Liver (tissue), 9 donors: Measurements from ENCODE around the gene C15orf62. TPM values are rescaled to one million over a fixed set of nuclear protein-coding genes. Genes with fewer than 3 reads are reported as not detected.

Experiments used
- DNase-seq: peaks from one replicate; pipeline ENCODE4 v3.0.0-alpha.2; 2017; ENCODE audit warnings: low spot score
- H3K27ac ChIP-seq, 2 donors: one replicate each; pipeline ENCODE4 v1.7.0; 2013; ENCODE audit warnings: inconsistent platforms in 2 of 2, low read length in 2 of 2, control low read depth in 1 of 2, low read depth in 1 of 2, mild to moderate bottlenecking in 1 of 2
- H3K27me3 ChIP-seq, 4 donors: one replicate each; pipeline versions ENCODE4 v1.6.1 to v1.7.0; 2013; ENCODE audit warnings: low read length in 3 of 4, inconsistent platforms in 1 of 4, mild to moderate bottlenecking in 1 of 4, moderate library complexity in 1 of 4; ENCODE audit not compliant: control insufficient read depth in 4 of 4, insufficient read depth in 4 of 4
- H3K36me3 ChIP-seq, 4 donors: one replicate each; pipeline versions ENCODE4 v1.6.1 to v1.7.0; 2013; ENCODE audit warnings: low read length in 3 of 4, mild to moderate bottlenecking in 3 of 4, low read depth in 1 of 4, moderate library complexity in 1 of 4; ENCODE audit not compliant: control insufficient read depth in 4 of 4, insufficient read depth in 3 of 4
- H3K4me1 ChIP-seq, 4 donors: one replicate each; pipeline versions ENCODE4 v1.6.1 to v1.7.0; 2013; ENCODE audit warnings: low read length in 3 of 4, mild to moderate bottlenecking in 3 of 4, moderate library complexity in 1 of 4; ENCODE audit not compliant: control insufficient read depth in 4 of 4, insufficient read depth in 4 of 4
- H3K4me3 ChIP-seq, 3 donors: one replicate each; pipeline versions ENCODE4 v1.6.1 to v1.7.0; 2013; ENCODE audit warnings: low read length in 3 of 3, control low read depth in 1 of 3, low read depth in 1 of 3, mild to moderate bottlenecking in 1 of 3
- H3K9ac ChIP-seq, 2 donors: one replicate each; pipeline ENCODE4 v1.7.0; 2013; ENCODE audit warnings: low read length in 2 of 2, mild to moderate bottlenecking in 2 of 2, moderate library complexity in 2 of 2, control low read depth in 1 of 2, low read depth in 1 of 2
- H3K9me3 ChIP-seq, 4 donors: one replicate each; pipeline versions ENCODE4 v1.6.1 to v1.7.0; 2013; ENCODE audit warnings: low read length in 3 of 4; ENCODE audit not compliant: control insufficient read depth in 4 of 4
- EGR1 ChIP-seq, 2 donors: IDR thresholded peaks; 2 replicates each; pipeline ENCODE4 v1.6.1; 2016 to 2018; ENCODE audit warnings: antibody characterized with exemption in 2 of 2, low read depth in 2 of 2
- FOXA1 ChIP-seq: IDR thresholded peaks from 2 replicates; pipeline ENCODE4 v1.6.1; 2016; ENCODE audit warnings: antibody characterized with exemption
- FOXA2 ChIP-seq: IDR thresholded peaks from 2 replicates; pipeline ENCODE4 v1.6.1; 2016; ENCODE audit warnings: antibody characterized with exemption
- GABPA ChIP-seq, 2 donors: IDR thresholded peaks in 1 of 2; conservative IDR thresholded peaks in 1 of 2; 2 replicates each; pipeline ENCODE4 v1.6.1; 2016; ENCODE audit warnings: antibody characterized with exemption in 2 of 2, mild to moderate bottlenecking in 1 of 2, moderate library complexity in 1 of 2
- HNF4A ChIP-seq, 2 donors: conservative IDR thresholded peaks; 2 replicates each; pipeline ENCODE4 v1.6.1; 2016; ENCODE audit warnings: antibody characterized with exemption in 2 of 2, mild to moderate bottlenecking in 2 of 2
- HNF4G ChIP-seq: IDR thresholded peaks from 2 replicates; pipeline ENCODE4 v1.6.1; 2016; ENCODE audit warnings: antibody characterized with exemption
- NR2F2 ChIP-seq: IDR thresholded peaks from 2 replicates; pipeline ENCODE4 v1.6.1; 2016; ENCODE audit warnings: antibody characterized with exemption
- RAD21 ChIP-seq, 2 donors: IDR thresholded peaks; 2 replicates each; pipeline ENCODE4 v1.6.1; 2016; ENCODE audit warnings: antibody characterized with exemption in 2 of 2, mild to moderate bottlenecking in 2 of 2
- REST ChIP-seq: IDR thresholded peaks from 2 replicates; pipeline ENCODE4 v1.6.1; 2016; ENCODE audit warnings: antibody characterized with exemption, mild to moderate bottlenecking
- SP1 ChIP-seq: IDR thresholded peaks from 2 replicates; pipeline ENCODE4 v1.6.1; 2018; ENCODE audit warnings: antibody characterized with exemption, mild to moderate bottlenecking
- TAF1 ChIP-seq: conservative IDR thresholded peaks from 2 replicates; pipeline ENCODE4 v1.6.1; 2016; ENCODE audit warnings: antibody characterized with exemption, mild to moderate bottlenecking
- YY1 ChIP-seq: IDR thresholded peaks from 2 replicates; pipeline ENCODE4 v1.6.1; 2016; ENCODE audit warnings: antibody characterized with exemption, mild to moderate bottlenecking
- WGBS: extraction: QIAGEN DNeasy Blood & Tissue Kit; methylation state at CpG from one replicate; pipeline ENCODE4 v1.1.7; 2013; 5-methylcytosine and 5-hydroxymethylcytosine counted together
- polyA plus RNA-seq, 2 donors: library from polyadenylated mRNA; stranded (reverse) in 1 of 2; unstranded in 1 of 2; fragments of 200-250 nt in 1 of 2; fragments of >200 nt in 1 of 2; fragmentation: Nextera tagmentation in 1 of 2; extraction: Ambion mirVana in 1 of 2; gene quantifications; one replicate each; pipeline versions ENCODE4 v1.2.1 to v1.2.3, GENCODE V29; 2013 to 2015
- total RNA-seq, 2 donors: library from RNA; depleted of rRNA; stranded (reverse); fragments of >200 nt; gene quantifications; one replicate each; pipeline ENCODE4 v1.2.3, GENCODE V29; 2014
- TF ChIP-seq, protein P1 (sequence below): IDR thresholded peaks from 2 replicates; pipeline ENCODE4 v1.6.1; 2016; ENCODE audit warnings: antibody characterized with exemption
- TF ChIP-seq, protein P2 (sequence below): IDR thresholded peaks from 2 replicates; pipeline ENCODE4 v1.6.1; 2016; ENCODE audit warnings: antibody characterized with exemption
- donor health status: healthy.
- donor health status: healthy.
- donor health status: healthy.
- donor health status: healthy.
- donor health status: healthy.

C15orf62 gene
- total and polyA plus RNA-seq, 4 donors, result 0.19 to 0.92 (median 0.59) TPM

GRCh38 chr15:40766194-40766815, 3.5 kb upstream of the C15orf62 start:
- DNase-seq, result no peak
- WGBS, result 78% methylated on average over 7 of the region's 7 CpGs
- H3K4me1 ChIP-seq, result peaks cover 8 to 61% (median 34%) of the 10 kb centered on the region in 4 donors
- H3K36me3 ChIP-seq, result peaks cover 0 to 20% (median 5%) of the 10 kb centered on the region in 4 donors
- no peak overlapping the region for H3K4me3 ChIP-seq
- H3K9ac ChIP-seq, result no peak overlapping the region
- H3K27me3 ChIP-seq, result no peaks in the 10 kb centered on the region
- H3K9me3 ChIP-seq, result no peaks in the 10 kb centered on the region
- TF ChIP-seq EGR1 (IDR thresholded peaks at IDR 0.05; ENCODE audit: low read depth in 2 of 2), result no peak
- peak overlapping the region in 1 of 2 donors; percentile 89 for H3K27ac ChIP-seq

GRCh38 chr15:40766906-40767837, 2.6 kb upstream of the C15orf62 start:
- TF ChIP-seq TAF1 (no peak), FOXA1 (no peak)
- WGBS, result 91% methylated on average over 32 of the region's 32 CpGs
- Histone ChIP-seq H3K27ac (no peak overlapping the region), H3K9me3 (no peaks in the 10 kb centered on the region), H3K4me3 (no peak overlapping the region), H3K4me1 (peaks cover 10 to 70% (median 42%) of the 10 kb centered on the region in 4 donors), H3K36me3 (peaks cover 0 to 20% (median 5%) of the 10 kb centered on the region in 4 donors), H3K9ac (no peak overlapping the region), H3K27me3 (no peaks in the 10 kb centered on the region)
- no peak for DNase-seq

DNA sequence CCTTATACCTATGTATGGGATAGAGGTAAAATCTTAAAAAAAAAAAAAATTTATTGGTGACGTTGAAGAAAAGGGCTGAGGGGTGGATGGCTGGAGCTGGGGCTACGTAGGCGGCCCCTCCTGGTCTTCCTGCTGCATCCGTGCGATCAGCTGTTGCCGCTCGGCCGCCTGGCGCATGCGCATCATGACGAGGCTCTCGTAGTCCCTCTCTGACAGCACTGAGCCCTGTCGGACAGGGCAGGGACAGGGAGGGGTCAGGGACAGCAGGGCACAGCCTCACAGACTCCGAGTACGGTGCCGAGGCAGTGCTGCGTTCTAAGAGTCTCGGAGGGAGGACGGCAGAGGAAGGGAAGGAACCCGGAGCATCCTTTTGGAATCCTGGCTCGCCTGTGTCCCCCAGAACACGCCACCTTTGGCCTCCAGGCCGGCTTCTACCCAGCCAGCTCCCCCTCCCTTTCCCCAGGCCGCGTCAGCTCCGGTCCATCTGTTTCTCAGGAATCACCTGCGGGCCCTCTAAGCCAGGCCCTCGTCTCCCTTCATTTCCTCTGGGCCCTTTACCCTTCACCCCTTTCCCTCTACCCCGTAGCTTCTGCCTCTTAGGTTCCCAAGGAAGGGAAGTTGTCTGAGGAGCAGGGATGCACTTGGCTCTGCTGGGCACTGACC, 1.8 kb upstream of the C15orf62 start:
- WGBS, result 93% methylated on average over 29 of the region's 29 CpGs
- Histone ChIP-seq H3K4me3 (no peak overlapping the region), H3K27me3 (no peaks in the 10 kb centered on the region), H3K9me3 (no peaks in the 10 kb centered on the region), H3K4me1 (peaks cover 10 to 69% (median 44%) of the 10 kb centered on the region in 4 donors), H3K36me3 (peaks cover 0 to 20% (median 5%) of the 10 kb centered on the region in 4 donors), H3K27ac (no peak overlapping the region), H3K9ac (no peak overlapping the region)
- no peak for DNase-seq
- TF ChIP-seq GABPA (IDR thresholded peaks at IDR 0.05 in 1 of 2, conservative IDR thresholded peaks at IDR 0.05 in 1 of 2) (no peak), SP1 (no peak), FOXA2 (no peak), EGR1 (IDR thresholded peaks at IDR 0.05; ENCODE audit: low read depth in 2 of 2) (no peak), TAF1 (no peak), REST (no peak), NR2F2 (no peak), RAD21 (IDR thresholded peaks at IDR 0.05) (no peak), YY1 (no peak), FOXA1 (no peak), HNF4A (conservative IDR thresholded peaks at IDR 0.05) (no peak), HNF4G (no peak)
- TF ChIP-seq, protein P1, sequence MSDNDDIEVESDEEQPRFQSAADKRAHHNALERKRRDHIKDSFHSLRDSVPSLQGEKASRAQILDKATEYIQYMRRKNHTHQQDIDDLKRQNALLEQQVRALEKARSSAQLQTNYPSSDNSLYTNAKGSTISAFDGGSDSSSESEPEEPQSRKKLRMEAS, result no peak
- TF ChIP-seq, protein P2, sequence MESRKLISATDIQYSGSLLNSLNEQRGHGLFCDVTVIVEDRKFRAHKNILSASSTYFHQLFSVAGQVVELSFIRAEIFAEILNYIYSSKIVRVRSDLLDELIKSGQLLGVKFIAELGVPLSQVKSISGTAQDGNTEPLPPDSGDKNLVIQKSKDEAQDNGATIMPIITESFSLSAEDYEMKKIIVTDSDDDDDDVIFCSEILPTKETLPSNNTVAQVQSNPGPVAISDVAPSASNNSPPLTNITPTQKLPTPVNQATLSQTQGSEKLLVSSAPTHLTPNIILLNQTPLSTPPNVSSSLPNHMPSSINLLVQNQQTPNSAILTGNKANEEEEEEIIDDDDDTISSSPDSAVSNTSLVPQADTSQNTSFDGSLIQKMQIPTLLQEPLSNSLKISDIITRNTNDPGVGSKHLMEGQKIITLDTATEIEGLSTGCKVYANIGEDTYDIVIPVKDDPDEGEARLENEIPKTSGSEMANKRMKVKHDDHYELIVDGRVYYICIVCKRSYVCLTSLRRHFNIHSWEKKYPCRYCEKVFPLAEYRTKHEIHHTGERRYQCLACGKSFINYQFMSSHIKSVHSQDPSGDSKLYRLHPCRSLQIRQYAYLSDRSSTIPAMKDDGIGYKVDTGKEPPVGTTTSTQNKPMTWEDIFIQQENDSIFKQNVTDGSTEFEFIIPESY, result no peak
